ENCODE data around the gene BRD7.

The BRD7 gene

DNA sequence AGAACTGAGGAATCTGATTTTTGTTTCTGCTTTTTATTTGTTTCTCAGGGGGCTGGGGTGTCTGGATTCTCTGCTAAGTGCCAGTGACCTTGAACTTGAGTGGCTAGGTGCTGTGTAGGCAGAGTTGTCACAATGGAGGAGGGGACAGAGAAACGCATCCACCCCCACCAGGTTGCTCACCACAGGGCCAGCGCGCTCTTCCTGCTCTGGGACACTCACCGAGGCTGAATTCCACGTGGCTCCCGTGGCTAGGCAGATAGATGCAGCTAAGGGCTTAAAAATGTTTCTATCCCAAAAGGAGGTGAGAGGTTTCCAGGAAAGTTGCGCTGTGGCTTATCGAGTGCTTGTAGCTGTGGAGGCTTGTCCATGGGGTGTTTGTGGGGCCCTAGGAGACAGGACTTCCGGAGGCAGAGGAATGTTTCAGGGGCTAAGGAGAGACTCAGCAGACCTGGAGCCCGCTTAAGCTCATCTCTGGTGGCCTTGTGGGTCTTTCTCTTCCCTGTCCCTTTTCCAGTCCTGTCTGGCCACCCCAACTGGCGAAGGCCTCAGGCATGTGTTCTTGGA is 65.7 kb downstream of the BRD7 start:
- DNase-seq (ENCODE audit: low spot score): no peak

- DNase-seq (ENCODE audit: low spot score): no peak
Observed at GRCh38 chr16:50302472-50303005, 66.2 kb downstream of the BRD7 start.

DNA sequence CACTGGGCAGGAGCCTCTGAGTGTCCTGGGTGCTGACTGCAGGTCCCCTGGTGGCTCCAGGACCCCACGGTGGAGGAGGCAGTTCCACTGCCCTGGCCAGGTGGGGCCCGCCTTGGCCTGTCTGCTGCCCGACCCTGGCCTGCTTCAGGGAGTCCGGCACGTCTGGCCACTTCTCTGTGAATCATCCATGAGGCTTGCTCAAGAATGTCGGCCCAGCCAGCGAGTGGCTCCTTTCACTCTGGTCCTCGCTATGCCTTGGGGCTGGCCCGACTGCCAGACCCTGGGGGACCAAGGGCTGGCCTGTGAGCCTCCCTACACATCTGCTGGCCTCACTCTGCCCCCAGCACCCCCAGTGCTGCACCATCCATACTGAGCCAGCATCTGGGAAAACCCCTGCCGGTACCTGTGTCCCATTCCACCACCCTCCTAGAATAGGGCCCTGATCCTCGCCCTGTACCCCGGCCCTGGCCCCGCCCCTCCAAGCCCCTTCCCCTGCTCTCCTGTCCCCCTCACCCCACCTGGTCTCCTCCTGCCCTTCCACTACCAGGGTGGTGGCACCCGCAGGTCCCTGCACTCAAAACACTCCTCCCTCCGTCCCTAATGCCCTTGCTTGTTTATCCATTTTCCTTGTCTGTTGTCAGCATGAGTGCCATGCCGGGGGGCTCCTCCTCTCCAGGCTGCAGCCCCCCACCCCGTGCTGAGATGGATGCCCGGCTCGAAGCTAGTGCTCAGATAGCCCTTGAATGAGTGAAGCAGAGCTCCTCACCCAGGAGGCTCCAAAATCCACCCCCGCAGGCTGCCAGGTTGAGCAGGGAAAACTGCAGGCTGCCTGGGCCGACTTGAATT is 66.9 kb downstream of the BRD7 start:
- DNase-seq (ENCODE audit: low spot score): peak; percentile 92

- no peak for DNase-seq (ENCODE audit: low spot score)
Observed at GRCh38 chr16:50300942-50301625, 67.7 kb downstream of the BRD7 start.

DNA sequence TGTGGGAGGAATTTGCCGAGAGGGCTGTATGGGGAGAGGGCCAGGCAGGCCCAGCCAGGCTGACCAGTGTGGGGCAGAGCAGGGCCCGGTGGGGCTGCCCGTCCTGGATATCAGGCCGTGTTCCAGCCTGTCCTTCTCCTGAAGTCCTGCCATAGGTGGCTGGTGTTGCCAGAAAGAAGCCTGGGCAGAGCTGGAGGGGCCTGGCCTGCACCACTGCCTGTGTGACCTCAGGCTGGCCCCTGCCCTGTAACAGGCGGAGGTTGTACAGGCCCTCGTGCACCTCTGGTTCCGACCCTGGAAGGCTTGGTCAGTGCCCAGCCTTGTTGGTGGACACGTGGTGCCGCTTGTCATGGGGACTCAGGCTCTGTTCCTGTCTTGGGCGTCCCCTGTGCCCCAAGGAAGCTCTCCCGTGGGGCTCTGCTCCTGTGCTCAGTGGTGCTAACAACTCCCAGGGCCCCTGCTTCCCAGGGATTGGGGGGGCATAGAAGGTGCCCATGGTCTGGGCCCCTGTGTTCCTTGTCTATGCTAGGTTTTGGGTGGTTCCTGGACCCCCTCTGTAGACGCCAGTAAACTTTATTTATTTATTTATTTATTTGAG is 69.2 kb downstream of the BRD7 start:
- no peak for DNase-seq (ENCODE audit: low spot score)

GRCh38 chr16:50298591-50299507 is 69.9 kb downstream of the BRD7 start:
- DNase-seq (ENCODE audit: low spot score): no peak

DNA sequence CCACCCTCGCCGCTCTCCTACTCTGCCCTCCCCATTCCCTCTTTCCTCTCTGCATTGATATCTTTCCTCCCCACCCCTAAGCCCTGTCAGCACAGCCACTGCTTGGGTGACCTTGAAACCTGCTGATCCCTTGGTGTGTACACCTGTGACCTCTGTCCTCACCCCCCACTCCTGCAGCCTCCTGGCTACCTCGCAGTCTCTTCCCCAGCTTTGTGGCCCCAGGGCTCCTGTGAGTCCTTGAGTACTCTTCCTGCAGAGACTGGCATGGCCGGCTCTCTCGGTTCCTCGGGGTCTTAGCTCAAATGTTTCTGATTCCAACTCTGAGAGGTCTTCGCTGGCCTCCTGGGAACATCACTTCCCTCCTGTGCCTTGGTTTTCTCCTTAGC is 70.7 kb downstream of the BRD7 start:
- no peak for DNase-seq (ENCODE audit: low spot score)

DNA sequence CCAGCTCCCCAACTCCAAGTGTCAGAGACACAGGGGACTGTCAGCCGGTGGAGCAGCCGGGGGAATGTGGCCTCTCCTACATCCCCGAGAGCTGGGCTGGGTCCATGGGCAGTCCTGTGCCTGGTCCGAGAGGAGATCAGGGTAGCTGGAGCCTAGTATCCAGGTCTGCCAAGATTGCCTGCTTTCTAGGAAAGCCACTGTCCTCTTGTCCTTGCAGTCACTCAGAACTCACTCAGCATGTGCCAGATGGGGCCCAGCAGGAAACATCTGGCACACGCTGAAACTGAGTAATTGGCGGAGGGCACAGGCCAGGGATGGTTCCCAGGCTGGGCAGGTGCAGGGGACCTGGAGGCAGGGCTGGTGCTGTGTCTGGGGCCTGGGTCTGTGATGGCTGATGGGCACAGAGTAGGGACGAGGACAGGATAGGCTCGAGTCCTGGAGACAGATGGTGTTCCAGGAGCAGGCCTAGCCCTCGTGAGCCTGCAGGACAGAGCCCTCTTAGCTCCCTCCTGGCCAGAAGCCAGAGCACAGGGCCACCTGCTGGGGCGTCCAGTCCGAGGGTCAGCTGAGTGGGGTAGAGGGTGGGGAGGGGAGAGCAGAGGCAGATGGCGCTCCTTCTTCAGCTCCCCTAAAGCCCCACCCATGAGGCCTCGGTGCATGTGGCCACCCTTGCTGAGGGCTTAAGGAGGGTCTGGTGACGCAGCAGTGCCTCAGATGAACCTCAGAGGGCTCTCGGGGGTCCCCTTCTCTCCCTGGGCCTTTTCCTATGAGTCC is 71.3 kb downstream of the BRD7 start:
- DNase-seq (ENCODE audit: low spot score): no peak

GRCh38 chr16:50296807-50297206 is 72.0 kb downstream of the BRD7 start:
- no peak for DNase-seq (ENCODE audit: low spot score)

- DNase-seq (ENCODE audit: low spot score): no peak
Observed at GRCh38 chr16:50295541-50296132, 73.2 kb downstream of the BRD7 start.

- no peak for DNase-seq (ENCODE audit: low spot score)
Observed at GRCh38 chr16:50294955-50295354, 73.8 kb downstream of the BRD7 start.

DNA sequence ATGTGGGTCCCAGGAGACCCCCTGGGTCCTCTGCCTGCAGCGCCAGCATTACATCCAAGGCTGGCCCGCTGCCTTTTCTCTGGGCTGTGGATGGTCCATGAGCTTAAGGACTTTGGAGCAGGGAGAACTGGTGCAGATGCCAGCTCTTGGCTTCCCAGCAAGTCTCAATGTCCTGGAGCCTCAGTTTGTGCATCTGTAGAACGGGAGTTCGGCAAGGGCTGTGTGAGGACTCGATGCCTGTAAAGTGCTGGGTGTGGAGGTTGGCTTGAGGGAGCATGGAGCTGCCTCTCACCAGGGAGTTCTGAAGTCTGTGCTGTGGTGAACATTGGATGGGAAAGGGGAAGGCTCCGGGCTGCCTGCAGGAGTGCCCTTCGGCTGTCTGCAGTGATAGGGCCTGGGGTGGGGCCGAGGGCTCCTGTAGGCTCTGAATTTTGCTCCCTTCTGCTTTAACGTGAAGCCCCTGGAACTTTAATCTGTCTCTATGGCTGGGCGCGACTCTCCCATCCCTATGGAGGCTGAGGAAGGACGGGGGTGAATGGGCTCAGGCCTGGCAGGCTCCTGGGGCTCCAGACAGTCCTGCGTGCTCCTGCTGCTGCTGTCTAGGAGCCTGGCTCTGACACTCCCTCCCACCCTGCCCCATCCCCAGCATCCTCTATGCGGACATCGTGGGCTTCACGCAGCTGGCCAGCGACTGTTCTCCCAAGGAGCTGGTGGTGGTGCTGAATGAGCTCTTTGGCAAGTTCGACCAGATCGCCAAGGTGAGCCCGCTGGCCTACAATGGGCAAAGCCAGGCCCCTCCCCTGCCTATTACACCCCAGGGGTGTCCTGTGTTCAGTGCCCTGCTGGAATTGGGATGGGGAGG is 74.6 kb downstream of the BRD7 start:
- DNase-seq (ENCODE audit: low spot score): no peak

DNA sequence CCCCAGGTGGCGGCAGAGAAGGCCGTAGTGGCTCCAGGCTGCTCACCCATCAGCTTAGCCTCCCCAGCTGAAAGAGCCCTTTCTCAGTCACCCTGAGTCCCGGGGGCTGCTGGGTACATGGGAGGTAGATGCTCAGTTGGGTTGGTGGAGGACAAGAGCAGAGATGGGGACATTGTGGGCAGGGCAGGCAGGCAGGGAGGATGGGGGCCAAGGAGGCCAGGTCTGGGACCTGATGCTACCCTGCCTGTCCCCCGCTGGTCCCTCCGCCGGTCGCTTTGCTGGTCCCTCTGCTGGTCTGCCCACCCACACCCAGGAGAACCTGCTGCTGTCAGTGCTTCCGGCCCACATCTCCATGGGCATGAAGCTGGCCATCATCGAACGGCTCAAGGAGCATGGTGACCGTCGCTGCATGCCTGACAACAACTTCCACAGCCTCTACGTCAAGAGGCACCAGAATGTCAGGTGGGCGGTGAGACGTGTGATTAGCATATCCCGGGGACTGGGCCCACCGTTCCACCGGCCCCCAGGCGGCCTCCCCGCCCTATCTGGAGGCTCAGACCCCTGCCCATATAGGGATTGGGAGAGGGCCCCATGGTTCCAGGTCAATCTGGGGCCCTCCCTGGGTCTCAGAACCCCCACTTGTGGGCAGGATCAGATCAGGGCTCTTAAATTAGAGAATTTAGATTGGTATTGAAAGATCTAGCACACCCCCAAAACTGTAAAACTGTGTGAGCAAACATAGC is 75.6 kb downstream of the BRD7 start:
- DNase-seq (ENCODE audit: low spot score): no peak

- no peak for DNase-seq (ENCODE audit: low spot score)
Observed at GRCh38 chr16:50292566-50292948, 76.2 kb downstream of the BRD7 start.

- DNase-seq (ENCODE audit: low spot score): no peak
Observed at GRCh38 chr16:50291719-50292565, 76.8 kb downstream of the BRD7 start.

DNA sequence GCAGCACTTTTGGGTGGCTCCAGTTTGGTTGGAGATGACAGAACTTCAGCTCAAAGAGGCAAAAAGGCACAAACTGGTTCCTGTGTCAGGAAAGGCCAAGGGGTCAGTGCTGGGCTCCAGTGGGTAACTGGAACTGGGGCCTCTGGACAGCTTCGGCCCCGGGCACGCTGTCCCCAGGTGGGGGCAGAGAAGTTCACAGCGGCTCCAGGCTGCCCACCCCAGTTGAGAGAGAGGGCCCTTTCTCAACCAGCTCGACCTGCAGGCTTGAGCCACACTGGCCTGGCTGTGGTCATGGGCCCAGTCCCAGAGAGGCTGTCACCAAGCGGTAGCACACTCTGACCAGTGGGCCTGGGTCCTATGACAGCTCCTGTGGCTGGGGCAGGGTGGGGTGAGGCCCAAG is 77.9 kb downstream of the BRD7 start:
- DNase-seq (ENCODE audit: low spot score): no peak

DNA sequence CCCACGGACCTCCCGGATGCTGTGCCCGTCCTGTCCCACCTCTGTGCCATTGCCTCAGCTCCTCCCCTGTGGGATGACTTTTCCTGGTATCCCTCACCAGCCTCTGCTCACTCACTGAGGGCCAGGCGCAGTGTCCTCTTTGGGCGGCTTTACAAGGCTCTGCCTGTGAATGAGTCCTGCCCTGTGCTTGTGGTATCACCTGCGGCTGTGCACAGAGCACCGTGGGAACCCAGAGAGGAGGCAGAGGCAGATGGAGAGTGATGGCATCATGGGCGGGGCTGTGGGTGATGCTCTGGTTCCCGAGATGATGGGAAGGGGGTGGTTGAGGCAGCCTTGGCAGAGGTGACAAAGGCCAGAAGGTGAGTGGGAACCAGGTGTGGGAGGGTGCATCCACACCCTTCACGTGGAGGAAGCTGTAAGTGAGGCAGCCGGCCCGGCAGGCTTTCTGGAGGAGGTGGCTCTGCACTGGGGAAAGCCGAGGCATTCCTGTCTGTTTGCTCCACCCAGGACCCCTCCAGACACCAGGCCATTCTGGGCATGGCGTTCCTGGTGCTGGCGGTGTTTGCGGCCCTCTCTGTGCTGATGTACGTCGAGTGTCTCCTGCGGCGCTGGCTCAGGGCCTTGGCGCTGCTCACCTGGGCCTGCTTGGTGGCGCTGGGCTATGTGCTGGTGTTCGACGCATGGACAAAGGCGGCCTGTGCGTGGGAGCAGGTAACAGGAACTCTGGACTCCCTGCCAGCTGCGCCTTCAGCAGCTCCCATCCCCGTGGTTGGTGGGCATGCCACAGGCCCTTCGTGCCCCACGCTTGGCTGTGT is 78.6 kb downstream of the BRD7 start:
- DNase-seq (ENCODE audit: low spot score): no peak
